Kidney (tissue), 14 donors: ENCODE results near the gene LAMA5. TPM values are rescaled to one million over a fixed set of nuclear protein-coding genes. Genes with fewer than 3 reads are reported as not detected.

ENCODE experiments used
- DNase-seq, 5 donors: peaks; one replicate each; pipeline ENCODE4 v3.0.0-alpha.2; 2013 to 2020
- FAIRE-seq: peaks from 2 replicates; lab custom pipeline; 2012; peaks lifted over from hg19 to GRCh38; lab: Jason Lieb, UNC
- H3K27ac ChIP-seq, 2 donors: one replicate each; pipeline ENCODE4 v1.7.0; 2013; ENCODE audit warnings: low read depth in 2 of 2, low read length in 2 of 2, inconsistent platforms in 1 of 2
- H3K27me3 ChIP-seq: one replicate; pipeline ENCODE4 v1.7.1; 2013; ENCODE audit warnings: low read length, inconsistent platforms; ENCODE audit not compliant: control insufficient read depth, insufficient read depth
- H3K36me3 ChIP-seq, 3 donors: one replicate each; pipeline versions ENCODE4 v1.7.0 to v1.7.1; 2013; ENCODE audit warnings: low read length in 3 of 3, control low read depth in 1 of 3, inconsistent platforms in 1 of 3; ENCODE audit not compliant: insufficient read depth in 3 of 3, control insufficient read depth in 2 of 3
- H3K4me1 ChIP-seq, 3 donors: one replicate each; pipeline versions ENCODE4 v1.7.0 to v1.7.1; 2013; ENCODE audit warnings: low read length in 3 of 3, inconsistent platforms in 1 of 3, low read depth in 1 of 3; ENCODE audit not compliant: control insufficient read depth in 2 of 3, insufficient read depth in 2 of 3
- H3K4me3 ChIP-seq, 3 donors: one replicate each; pipeline versions ENCODE4 v1.7.0 to v1.8.1; 2013; ENCODE audit warnings: low read length in 3 of 3, control low read depth in 1 of 3, inconsistent platforms in 1 of 3
- H3K9ac ChIP-seq, 3 donors: one replicate each; pipeline versions ENCODE4 v1.7.0 to v1.7.1; 2013; ENCODE audit warnings: low read length in 3 of 3, control low read depth in 1 of 3, inconsistent platforms in 1 of 3
- H3K9me3 ChIP-seq, 3 donors: one replicate each; pipeline versions ENCODE4 v1.7.0 to v1.7.1; 2013; ENCODE audit warnings: low read length in 3 of 3, control low read depth in 1 of 3, inconsistent platforms in 1 of 3; ENCODE audit not compliant: control insufficient read depth in 2 of 3, insufficient read depth in 1 of 3
- intact Hi-C: fragments of 100-400 bp; cut with DNase I; formaldehyde crosslinking; loops from one replicate; pipeline ENCODE4 v1.11.1; 2022
- polyA plus RNA-seq: library from polyadenylated mRNA; stranded (reverse); fragments of 350-450 nt; fragmentation: Illumina TruSeq; extraction: RNeasy Lipid Tissue Mini Kit (QIAGEN cat#74804); gene quantifications from one replicate; pipeline ENCODE4 v1.2.3, GENCODE V29; 2014; ENCODE audit warnings: low read depth, low replicate concordance; ENCODE audit not compliant: insufficient read depth
- total RNA-seq: library from RNA; stranded (reverse); fragmentation: NEBNext Ultra II Directional; extraction: Animal tissue kit (Norgen Biotek cat#: 25700); gene quantifications from one replicate; pipeline ENCODE4 v1.2.1, GENCODE V29; 2021
- TF ChIP-seq, protein P1 (sequence below): IDR thresholded peaks from 3 replicates; pipeline ENCODE4 v1.5.1; 2012; ENCODE audit warnings: mild to moderate bottlenecking, moderate library complexity, borderline replicate concordance; ENCODE audit not compliant: insufficient read depth; ENCODE audit errors: extremely low read depth
- donor health status: control.
- donor health status: control.
- donor health status: control.
- donor health status: control.
- donor health status: control.
- donor health status: DM: yes; HTN: yes; CAD: no.
- donor health status: Normal renal cell carcinoma (clear cell type).

LAMA5 gene
- total and polyA plus RNA-seq, 2 donors from 2014 or later = 94.0 to 342 TPM

DNA sequence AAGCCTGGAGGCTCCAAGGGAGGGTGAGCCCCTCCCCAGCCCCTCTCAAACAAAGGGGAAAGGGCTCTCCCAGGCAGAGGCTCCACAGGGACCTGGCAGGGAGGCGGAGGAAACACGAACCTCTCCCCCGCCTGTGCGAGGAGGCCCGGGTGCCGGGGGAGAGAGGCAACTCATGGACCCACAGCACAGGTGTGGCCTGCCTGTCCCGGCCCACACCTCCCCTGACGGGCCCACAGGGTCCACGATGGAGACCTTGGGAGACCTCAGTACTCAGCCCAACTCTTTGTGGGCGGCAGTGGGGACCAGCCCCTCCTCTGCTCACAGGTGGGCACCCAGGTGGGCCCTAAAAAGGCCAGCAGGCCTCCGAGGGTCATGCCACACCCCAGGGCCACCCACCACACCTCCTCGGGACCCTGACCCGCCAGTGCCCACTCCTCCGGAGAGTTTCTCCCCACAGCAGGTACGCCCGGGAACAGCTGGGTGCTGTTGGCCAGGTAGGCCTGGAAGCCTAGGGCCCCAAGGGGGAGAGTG, 12.2 kb downstream of the LAMA5 start:
- DNase-seq = peak in 2 of 5 donors; percentile 67 to 71
- Histone ChIP-seq H3K9me3 (no peaks in the 10 kb centered on the region), H3K4me1 (peaks cover 0 to 58% (median 51%) of the 10 kb centered on the region in 3 donors), H3K27me3 (no peaks in the 10 kb centered on the region), H3K36me3 (peaks cover 0 to 11% (median 4%) of the 10 kb centered on the region in 3 donors), H3K4me3 (no peak overlapping the region), H3K27ac (peak overlapping the region; percentile 76 to 87), H3K9ac (peak overlapping the region in 1 of 3 donors; percentile 56)
- FAIRE-seq = no peak
- TF ChIP-seq, protein P1, sequence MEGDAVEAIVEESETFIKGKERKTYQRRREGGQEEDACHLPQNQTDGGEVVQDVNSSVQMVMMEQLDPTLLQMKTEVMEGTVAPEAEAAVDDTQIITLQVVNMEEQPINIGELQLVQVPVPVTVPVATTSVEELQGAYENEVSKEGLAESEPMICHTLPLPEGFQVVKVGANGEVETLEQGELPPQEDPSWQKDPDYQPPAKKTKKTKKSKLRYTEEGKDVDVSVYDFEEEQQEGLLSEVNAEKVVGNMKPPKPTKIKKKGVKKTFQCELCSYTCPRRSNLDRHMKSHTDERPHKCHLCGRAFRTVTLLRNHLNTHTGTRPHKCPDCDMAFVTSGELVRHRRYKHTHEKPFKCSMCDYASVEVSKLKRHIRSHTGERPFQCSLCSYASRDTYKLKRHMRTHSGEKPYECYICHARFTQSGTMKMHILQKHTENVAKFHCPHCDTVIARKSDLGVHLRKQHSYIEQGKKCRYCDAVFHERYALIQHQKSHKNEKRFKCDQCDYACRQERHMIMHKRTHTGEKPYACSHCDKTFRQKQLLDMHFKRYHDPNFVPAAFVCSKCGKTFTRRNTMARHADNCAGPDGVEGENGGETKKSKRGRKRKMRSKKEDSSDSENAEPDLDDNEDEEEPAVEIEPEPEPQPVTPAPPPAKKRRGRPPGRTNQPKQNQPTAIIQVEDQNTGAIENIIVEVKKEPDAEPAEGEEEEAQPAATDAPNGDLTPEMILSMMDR = no peak
- intact Hi-C loops = no loop called here

DNA sequence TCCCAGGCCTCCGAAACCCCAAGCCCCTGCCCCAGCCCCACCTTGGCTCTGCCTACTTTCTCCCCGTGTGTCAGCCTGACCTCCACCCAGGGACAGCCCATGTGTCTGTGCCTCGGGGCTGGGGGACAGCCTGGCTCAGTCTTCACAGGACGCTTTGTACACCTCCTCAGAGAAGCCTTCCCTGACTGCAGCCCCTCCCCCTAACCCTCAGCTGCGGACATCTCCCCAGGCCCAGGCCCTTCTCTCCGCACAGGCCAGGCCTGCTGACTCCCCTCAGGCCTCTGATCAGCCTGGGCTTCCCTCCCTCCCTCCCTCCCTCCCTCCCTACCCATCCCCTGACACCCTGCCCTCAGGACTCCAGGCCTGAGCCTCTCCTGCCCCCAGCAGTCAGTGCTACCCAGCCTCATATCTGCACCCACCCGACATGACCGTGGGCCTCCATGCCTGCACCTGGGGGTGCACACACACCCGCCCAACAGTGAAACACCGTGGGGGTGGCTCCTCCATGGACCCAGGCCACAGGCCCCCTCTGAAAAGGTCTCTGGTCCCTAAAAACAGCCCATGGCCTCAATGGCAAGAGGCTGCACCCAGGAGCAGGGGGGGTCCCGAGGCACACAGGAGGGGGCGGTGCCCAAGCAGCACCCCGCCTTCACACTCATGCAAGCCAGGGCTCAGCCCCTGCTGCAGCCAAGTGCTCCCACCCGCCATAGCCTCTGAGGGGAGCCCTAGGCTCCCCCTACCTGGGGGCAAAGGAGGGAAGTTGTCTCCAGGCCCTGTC, 12.9 kb downstream of the LAMA5 start:
- H3K9ac ChIP-seq = no peak overlapping the region
- no peaks in the 10 kb centered on the region for H3K27me3 ChIP-seq
- peak overlapping the region in 1 of 2 donors; percentile 74 for H3K27ac ChIP-seq
- no peaks in the 10 kb centered on the region for H3K9me3 ChIP-seq
- peaks cover 0 to 58% (median 51%) of the 10 kb centered on the region in 3 donors for H3K4me1 ChIP-seq
- TF ChIP-seq, protein P1 = no peak
- peaks cover 0 to 11% (median 4%) of the 10 kb centered on the region in 3 donors for H3K36me3 ChIP-seq
- H3K4me3 ChIP-seq = no peak overlapping the region
- FAIRE-seq (no peak), DNase-seq (peak in 1 of 5 donors; percentile 48)
- intact Hi-C loops = no loop called here

DNA sequence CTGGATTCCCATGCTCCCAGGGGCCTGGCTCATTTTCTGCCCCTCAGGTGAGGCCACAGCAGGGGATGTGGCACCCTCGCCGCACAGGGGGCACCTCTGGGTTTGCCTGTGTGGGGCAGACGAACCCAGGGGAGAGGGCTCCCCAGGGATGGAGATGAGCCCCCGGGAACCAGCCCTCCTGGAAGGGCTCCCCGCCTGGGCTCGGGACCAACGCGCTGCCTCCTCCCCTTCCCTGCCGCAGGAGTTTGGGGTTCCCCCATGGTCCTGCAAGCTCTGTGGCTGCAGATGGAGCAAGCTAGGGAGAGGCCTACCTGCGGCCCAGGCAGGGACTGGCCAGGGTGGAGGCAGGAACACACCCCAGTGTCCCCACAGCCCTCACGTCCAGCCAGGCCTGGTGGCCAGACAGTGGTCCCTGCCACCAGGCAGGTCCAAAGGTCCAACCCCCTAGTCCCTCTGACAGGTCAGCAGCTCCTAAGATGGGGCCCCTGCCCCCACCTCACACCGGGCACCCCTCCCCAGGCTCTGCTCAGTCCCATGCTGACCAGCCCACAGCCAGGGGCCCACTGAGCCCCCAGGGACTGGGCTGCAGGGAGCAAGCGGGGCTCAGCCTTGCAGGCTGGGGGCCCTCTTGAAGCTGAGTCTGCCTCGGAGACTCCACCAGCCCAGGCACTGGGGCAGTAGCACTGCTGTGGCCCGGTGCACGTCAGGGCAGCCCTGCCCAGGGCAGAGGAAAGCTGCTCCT, 13.7 kb downstream of the LAMA5 start:
- intact Hi-C loops = no loop called here

More for the DNA sequence above, 13.7 kb downstream of the LAMA5 start:
- FAIRE-seq (no peak), DNase-seq (peak in 1 of 5 donors; percentile 43)
- Histone ChIP-seq H3K9me3 (no peaks in the 10 kb centered on the region), H3K36me3 (peaks cover 0 to 11% (median 4%) of the 10 kb centered on the region in 3 donors), H3K4me1 (peaks cover 0 to 51% (median 46%) of the 10 kb centered on the region in 3 donors), H3K27ac (peak overlapping the region; percentile 60 to 74), H3K27me3 (no peaks in the 10 kb centered on the region), H3K4me3 (no peak overlapping the region), H3K9ac (no peak overlapping the region)
- TF ChIP-seq, protein P1 = no peak
